DMS53 treated with DMSO at 0.1 percent for 48 hours (cell line): ENCODE measurements around the gene PTCH1.
A peak's percentile ranks its signal among the peaks of the same experiment; 100 is the strongest.

Source experiments
- DNase-seq: peaks from one replicate; lab custom pipeline; 2025; ENCODE audit not compliant: unreplicated experiment; lab: John Stamatoyannopoulos, UW

The PTCH1 gene

DNA sequence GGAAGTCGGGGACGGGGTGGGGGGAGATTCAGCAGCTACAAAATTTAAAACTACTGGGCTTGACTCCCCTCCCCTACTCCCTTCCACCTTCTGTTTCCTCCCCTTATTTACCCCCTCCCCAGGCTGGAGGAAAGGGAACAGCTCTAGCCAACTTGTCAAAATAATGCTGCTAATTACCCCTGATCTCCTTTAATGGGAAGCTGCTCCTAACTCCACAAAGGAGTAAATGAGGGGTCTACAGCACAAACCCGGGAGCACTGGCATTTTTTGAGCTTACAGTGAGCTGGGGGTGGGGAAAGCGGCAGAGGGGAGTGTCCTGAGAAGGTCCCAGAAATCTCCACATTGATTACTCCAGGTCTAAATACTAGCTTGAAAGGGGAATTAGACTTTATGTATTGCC, 3.1 kb downstream of the PTCH1 start:
- DNase-seq: no peak

DNA sequence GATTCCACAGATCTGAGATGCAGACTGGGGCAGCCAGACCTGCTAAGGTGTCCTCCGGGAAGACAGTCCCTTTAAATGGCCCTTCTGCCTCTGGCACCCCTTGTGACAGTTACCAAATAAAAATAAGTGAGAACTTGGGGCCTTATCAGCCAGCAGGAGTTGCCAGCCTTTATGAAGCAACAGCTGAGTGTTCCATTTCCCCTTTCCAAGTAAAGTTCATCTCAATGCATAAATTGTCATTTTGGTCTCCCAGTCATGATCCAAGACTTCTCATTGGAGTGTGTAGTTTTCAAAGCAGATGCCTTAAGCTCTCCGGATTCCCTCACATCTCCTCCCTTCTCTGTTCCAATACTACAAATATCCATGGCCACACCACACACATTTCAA, 4.1 kb downstream of the PTCH1 start:
- no peak for DNase-seq

GRCh38 chr9:95511952-95512708, 4.6 kb downstream of the PTCH1 start:
- no peak for DNase-seq

DNA sequence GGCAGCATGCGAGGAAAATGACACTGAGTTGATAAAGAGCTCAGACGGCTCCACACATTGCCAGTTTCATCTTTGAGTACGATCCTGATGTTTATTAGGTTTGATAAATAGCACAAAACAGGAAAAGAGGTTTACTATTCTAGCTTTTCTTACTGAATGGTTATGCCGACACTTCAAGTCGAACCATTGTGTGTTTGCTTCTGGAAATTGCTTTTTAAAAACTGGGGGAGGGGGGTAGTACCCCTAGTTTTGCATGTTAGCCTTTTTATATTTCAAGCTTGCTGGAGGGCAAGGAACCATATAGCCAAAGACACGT, 5.2 kb downstream of the PTCH1 start:
- no peak for DNase-seq

GRCh38 chr9:95510709-95511615, 5.8 kb downstream of the PTCH1 start:
- DNase-seq: peak; percentile 72

DNA sequence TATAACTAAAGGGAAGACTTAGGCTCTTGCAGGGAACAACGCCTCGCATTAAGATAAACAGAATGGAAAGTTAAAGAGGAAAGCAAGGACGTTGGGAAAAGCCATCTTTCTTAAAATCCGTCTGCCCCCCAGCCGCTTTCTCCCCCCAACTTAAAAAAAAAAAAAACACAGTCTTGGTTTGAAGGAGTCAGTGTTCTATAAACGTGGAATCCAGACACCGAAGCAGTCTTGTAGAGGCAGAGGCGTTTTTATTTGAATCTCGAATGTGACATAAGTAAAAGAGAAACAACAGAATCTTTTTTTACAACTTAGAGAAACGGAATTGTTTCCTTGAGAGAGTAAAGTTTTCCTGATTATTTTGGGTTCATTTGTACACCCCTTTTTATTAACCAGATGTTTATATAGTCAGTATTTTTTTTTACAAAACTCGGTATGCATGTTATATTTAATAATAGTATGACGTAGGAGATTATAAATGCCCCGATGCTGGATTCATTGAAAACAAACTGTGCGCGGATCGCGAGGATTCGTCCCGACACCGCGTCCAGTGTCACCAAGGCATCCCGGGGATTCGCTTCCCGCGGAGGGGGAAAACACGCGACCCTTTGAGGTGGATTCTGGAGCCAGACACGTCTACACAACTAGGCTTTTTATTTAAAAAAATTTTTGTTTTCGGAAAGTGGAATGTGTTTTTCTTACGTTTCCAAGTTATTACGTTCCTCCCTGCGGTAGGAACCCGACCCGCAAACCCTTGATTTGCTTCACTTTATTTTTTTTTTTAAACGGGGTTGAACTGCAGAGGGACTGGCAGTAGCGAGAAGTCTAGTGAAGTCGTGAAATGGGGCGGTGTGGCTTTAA, 6.7 kb downstream of the PTCH1 start:
- peak; percentile 55 for DNase-seq

DNA sequence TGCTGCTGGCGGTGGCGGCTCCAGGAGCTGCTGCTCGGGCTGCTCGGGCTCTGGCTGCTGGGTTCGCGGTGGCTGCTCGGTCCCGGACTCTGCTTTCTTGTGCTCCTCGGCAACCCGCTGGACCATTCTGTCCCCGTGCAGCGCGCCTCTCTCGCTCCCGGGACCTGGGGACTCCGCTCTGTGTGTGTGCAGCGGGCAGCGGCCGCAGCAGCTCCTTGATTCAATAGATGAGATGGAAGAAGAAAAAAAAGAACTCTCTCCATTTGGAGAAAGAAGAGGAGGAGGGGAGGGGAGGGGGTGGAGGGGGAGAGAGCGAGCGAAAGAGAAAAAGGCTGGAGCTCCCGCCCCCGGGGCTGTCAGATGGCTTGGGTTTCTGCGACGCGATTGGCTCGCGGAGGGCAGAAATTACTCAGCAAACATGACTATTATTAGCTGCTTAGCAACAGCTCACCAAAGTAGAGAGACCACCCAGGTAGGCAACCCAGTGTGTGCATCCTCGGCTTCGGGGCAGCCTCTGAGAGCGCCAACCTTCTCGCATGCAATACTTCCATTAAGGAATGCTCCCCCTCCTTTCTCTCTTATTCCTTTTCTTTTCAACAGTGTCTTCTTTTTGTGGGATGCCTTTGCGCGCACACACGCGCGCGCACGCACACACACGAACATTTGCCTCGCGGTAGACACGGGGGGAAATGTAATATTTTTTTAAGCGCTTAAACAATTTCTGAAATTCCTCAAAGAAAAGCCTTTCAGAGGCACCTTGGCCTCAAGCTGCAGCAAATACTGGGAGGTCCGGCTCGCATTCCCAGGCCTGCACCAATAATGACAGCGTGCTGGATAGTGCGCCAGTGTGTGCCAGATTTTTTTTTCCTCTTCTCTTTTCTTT, 7.6 kb downstream of the PTCH1 start:
- DNase-seq: peak; percentile 67

GRCh38 chr9:95508242-95508967, 8.4 kb downstream of the PTCH1 start:
- DNase-seq: no peak

- DNase-seq: peak; percentile 39
Measured at GRCh38 chr9:95507464-95508241, 9.1 kb downstream of the PTCH1 start.

- DNase-seq: peak; percentile 18
Measured at GRCh38 chr9:95506678-95507463, 9.9 kb downstream of the PTCH1 start.

DNA sequence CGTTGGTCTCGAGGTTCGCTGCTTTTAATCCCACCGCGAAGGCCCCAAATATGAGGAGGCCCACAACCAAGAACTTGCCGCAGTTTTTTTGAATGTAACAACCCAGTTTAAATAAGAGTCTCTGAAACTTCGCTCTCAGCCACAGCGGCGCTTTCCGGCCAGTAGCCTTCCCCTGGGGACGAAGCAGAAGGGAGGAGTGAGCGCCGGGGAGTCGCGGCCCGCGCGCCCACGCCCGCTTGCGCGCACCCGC, 10.4 kb downstream of the PTCH1 start:
- DNase-seq: no peak

DNA sequence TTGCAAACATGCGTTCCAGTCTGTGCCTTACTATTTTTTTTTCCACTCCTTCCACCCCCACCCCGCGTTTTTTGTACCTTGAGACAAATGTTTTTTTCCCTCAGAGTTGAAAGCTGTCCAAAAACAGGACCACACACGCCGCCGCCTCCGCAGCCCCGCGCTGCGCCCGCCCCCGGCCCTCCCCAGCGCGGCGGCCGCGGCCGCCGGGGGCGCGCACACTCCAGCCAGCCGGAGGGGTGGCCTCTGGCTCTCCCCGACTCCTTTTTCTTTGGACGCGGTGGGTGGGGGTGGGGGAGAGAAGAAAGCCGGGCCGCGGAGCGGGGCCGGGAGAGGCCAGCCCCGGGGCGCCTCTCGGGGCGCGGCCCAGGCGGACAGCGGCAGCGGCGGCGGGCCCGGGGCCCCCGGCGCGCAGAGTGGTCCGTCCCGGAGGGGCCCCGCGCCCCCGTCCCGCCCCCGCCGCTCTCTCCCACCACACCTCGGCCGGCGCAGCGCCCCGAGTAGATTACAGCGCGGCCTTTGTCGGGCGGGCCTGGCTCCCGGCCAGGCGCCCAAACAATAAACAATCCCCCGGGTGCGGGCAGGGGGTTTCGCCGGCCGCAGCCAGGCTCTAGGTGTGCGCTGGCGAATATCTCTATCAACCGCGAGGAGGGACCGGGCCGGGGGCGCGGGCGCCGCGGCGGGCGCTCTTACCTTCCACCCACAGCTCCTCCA, 10.9 kb downstream of the PTCH1 start:
- DNase-seq: no peak

DNA sequence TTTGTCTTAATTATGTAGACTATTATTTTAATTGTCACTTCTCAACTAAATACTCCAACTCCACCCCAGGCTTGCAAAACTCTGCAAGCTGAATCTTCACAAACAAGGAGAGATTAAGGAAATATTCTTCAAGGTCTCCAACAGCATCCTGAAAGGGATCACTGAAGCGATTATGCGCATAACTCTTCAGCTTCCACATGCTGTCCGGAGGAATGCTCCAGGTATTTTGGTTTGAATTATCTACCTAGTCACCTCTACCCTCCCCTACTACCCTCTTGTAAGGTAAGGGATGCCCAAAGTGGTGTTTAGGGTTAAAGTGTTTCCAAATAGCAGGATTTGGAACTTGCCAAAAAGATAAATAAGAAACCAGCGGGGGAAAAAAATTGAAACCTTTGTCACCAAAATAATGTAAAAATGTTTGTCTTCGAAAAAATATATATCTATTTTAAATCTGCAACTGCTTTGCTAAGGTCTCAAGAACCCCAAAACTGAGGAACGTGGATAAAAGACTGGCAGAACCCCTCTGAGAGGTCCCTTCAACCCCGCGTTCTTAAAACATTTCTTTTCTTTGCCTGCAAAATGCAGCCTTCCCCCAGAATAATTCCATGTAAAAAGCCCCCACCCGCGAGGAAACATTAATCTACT, 11.6 kb downstream of the PTCH1 start:
- no peak for DNase-seq

GRCh38 chr9:95504053-95504963, 12.5 kb downstream of the PTCH1 start:
- DNase-seq: peak; percentile 12

DNA sequence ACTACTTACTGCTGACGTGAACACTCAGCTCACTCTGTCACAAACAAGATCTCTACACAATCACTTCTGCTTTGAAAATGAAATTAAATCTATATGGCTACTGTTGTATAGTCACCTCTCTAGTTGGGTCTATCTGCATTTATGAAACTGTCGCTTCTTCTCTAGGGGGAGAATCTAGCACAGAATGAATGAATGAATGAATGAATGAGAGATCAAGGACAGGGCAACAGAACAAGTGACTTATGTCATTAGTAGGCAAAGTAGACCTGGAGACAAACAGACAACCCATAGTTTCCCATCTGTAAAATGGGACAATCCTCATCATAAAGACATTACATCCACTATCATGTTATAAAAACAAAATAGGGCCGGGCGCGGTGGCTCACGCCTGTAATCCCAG, 13.4 kb downstream of the PTCH1 start:
- no peak for DNase-seq

- DNase-seq: no peak
Measured at GRCh38 chr9:95502248-95502647, 14.5 kb downstream of the PTCH1 start.
